GM18498 (cell line): Measurements from ENCODE around the gene PRAMEF33.
"Not testable (repeated sequence)": the region's sequence is repeated elsewhere in the genome, so short reads cannot be mapped to it uniquely, and the experiment has no call there.

Experiments
- ATAC-seq: cut with Tn5 transposase; IDR thresholded peaks from one replicate; pipeline ENCODE4 v1.9.1; 2021; ENCODE audit warnings: mild to moderate bottlenecking, moderate library complexity; ENCODE audit not compliant: unreplicated experiment

PRAMEF33 gene

GRCh38 chr1:13303239-13303638 lies at the start of gene PRAMEF33:
Gene PRAMEF33, plus strand, starts transcription at chr1:13303539. Its CDS starts 2,416 bp downstream, at chr1:13305955.
- not testable (repeated sequence) for ATAC-seq

- not testable (repeated sequence) for ATAC-seq
Observed at GRCh38 chr1:13253898-13254297, 49.4 kb upstream of the PRAMEF33 start, which contains the start of gene PRAMEF5. Gene PRAMEF5, plus strand, starts transcription at chr1:13254198. Its CDS starts 5,071 bp downstream, at chr1:13259269.

GRCh38 chr1:13265124-13265523 lies 38.2 kb upstream of the PRAMEF33 start:
- not testable (repeated sequence) for ATAC-seq

- ATAC-seq = not testable (repeated sequence)
Observed at GRCh38 chr1:13277016-13277415, 26.3 kb upstream of the PRAMEF33 start.

- not testable (repeated sequence) for ATAC-seq
Observed at GRCh38 chr1:13279617-13280016, 23.7 kb upstream of the PRAMEF33 start.

GRCh38 chr1:13285037-13285436 lies 18.3 kb upstream of the PRAMEF33 start, which contains the start of gene PRAMEF8:
Gene PRAMEF8, minus strand, starts transcription at chr1:13285137. Its CDS starts 1,046 bp downstream, at chr1:13284091.
- not testable (repeated sequence) for ATAC-seq

GRCh38 chr1:13289030-13289429 lies 14.3 kb upstream of the PRAMEF33 start:
- not testable (repeated sequence) for ATAC-seq

- not testable (repeated sequence) for ATAC-seq
Observed at GRCh38 chr1:13297216-13297931, 6.0 kb upstream of the PRAMEF33 start.

GRCh38 chr1:13298699-13299098 lies 4.6 kb upstream of the PRAMEF33 start:
- ATAC-seq = not testable (repeated sequence)

GRCh38 chr1:13302197-13302596 lies 1.1 kb upstream of the PRAMEF33 start:
- not testable (repeated sequence) for ATAC-seq

GRCh38 chr1:13315281-13315680 lies 11.9 kb downstream of the PRAMEF33 start, which contains the start of gene PRAMEF15:
Gene PRAMEF15, plus strand, starts transcription at chr1:13315581. Its CDS starts 2,827 bp downstream, at chr1:13318408.
- not testable (repeated sequence) for ATAC-seq

GRCh38 chr1:13342496-13342895 lies 39.2 kb downstream of the PRAMEF33 start:
- ATAC-seq = not testable (repeated sequence)

GRCh38 chr1:13347034-13347433 lies 43.7 kb downstream of the PRAMEF33 start, which contains the start of gene PRAMEF14:
Gene PRAMEF14, minus strand, starts transcription at chr1:13347134. Its CDS starts 1,820 bp downstream, at chr1:13345314.
- ATAC-seq = not testable (repeated sequence)

- ATAC-seq = not testable (repeated sequence)
Observed at GRCh38 chr1:13353476-13353875, 50.1 kb downstream of the PRAMEF33 start.

- not testable (repeated sequence) for ATAC-seq
Observed at GRCh38 chr1:13354475-13354874, 51.1 kb downstream of the PRAMEF33 start.

- ATAC-seq = not testable (repeated sequence)
Observed at GRCh38 chr1:13356774-13357173, 53.4 kb downstream of the PRAMEF33 start.
